ENCODE measurements around the gene OR51A7. TPM values are rescaled to one million over a fixed set of nuclear protein-coding genes. Genes with fewer than 3 reads are reported as not detected.
"Not testable (repeated sequence)": the region's sequence is repeated elsewhere in the genome, so short reads cannot be mapped to it uniquely, and the experiment has no call there.

The OR51A7 gene
- polyA plus RNA-seq, 6 donors from 2014 or later: not detected

GRCh38 chr11:4916581-4916980, 13.0 kb downstream of the OR51A7 start:
- DNase-seq (no peak), ATAC-seq (ENCODE audit: low read depth in 2 of 2) (no peak)
- peaks cover 0 to 7% (median 0%) of the 10 kb centered on the region in 3 donors for H3K4me1 Mint-ChIP-seq
- no peak overlapping the region for H3K4me3 Mint-ChIP-seq
- no peaks in the 10 kb centered on the region for H3K36me3 Mint-ChIP-seq
- H3K9me3 Mint-ChIP-seq: peaks cover 0 to 3% (median 0%) of the 10 kb centered on the region in 7 donors
- H3K27ac Mint-ChIP-seq: no peak overlapping the region
- H3K27me3 Mint-ChIP-seq: peaks cover 0 to 15% (median 10%) of the 10 kb centered on the region in 3 donors

- Mint-ChIP-seq H3K27me3 (peaks cover 4 to 19% (median 12%) of the 10 kb centered on the region in 3 donors), H3K9me3 (peaks cover 0 to 3% (median 1%) of the 10 kb centered on the region in 7 donors), H3K4me3 (no peak within 1 kb of the TSS), H3K27ac (peak within 1 kb of the TSS in 1 of 6 donors; percentile 90), H3K4me1 (no peaks in the 10 kb centered on the region), H3K36me3 (no peaks in the 10 kb centered on the region)
- ATAC-seq (ENCODE audit: low read depth in 2 of 2) (no peak), DNase-seq (no peak)
Observed at GRCh38 chr11:4919250-4919649, 15.7 kb downstream of the OR51A7 start, which contains the start of gene OR51G2. Gene OR51G2, minus strand, starts transcription at chr11:4919350. Its CDS starts 3,687 bp downstream, at chr11:4915663.

GRCh38 chr11:4921796-4922195, 18.2 kb downstream of the OR51A7 start:
- DNase-seq (no peak), ATAC-seq (ENCODE audit: low read depth in 2 of 2) (no peak)
- H3K36me3 Mint-ChIP-seq: no peaks in the 10 kb centered on the region
- no peak overlapping the region for H3K27ac Mint-ChIP-seq
- no peaks in the 10 kb centered on the region for H3K4me1 Mint-ChIP-seq
- peaks cover 3 to 10% (median 9%) of the 10 kb centered on the region in 3 donors for H3K27me3 Mint-ChIP-seq
- peaks cover 0 to 3% (median 0%) of the 10 kb centered on the region in 7 donors for H3K9me3 Mint-ChIP-seq
- no peak overlapping the region for H3K4me3 Mint-ChIP-seq

GRCh38 chr11:4922304-4922703, 18.7 kb downstream of the OR51A7 start:
- peaks cover 0 to 3% (median 0%) of the 10 kb centered on the region in 7 donors for H3K9me3 Mint-ChIP-seq
- ATAC-seq (ENCODE audit: low read depth in 2 of 2) (no peak), DNase-seq (no peak)
- no peak overlapping the region for H3K4me3 Mint-ChIP-seq
- peaks cover 7 to 10% (median 9%) of the 10 kb centered on the region in 3 donors for H3K27me3 Mint-ChIP-seq
- no peaks in the 10 kb centered on the region for H3K36me3 Mint-ChIP-seq
- no peaks in the 10 kb centered on the region for H3K4me1 Mint-ChIP-seq
- H3K27ac Mint-ChIP-seq: no peak overlapping the region

- peaks cover 0 to 3% (median 0%) of the 10 kb centered on the region in 7 donors for H3K9me3 Mint-ChIP-seq
- peak within 1 kb of the TSS in 1 of 8 donors; percentile 2 for H3K4me3 Mint-ChIP-seq
- no peaks in the 10 kb centered on the region for H3K36me3 Mint-ChIP-seq
- no peak within 1 kb of the TSS for H3K27ac Mint-ChIP-seq
- no peaks in the 10 kb centered on the region for H3K4me1 Mint-ChIP-seq
- DNase-seq: no peak
- ATAC-seq (ENCODE audit: low read depth in 2 of 2): no peak
- H3K27me3 Mint-ChIP-seq: peaks cover 8 to 10% (median 9%) of the 10 kb centered on the region in 3 donors
Observed at GRCh38 chr11:4924239-4924638, 20.7 kb downstream of the OR51A7 start, which contains the start of gene OR51G1. Gene OR51G1, minus strand, starts transcription at chr11:4924339. Its CDS starts 0 bp downstream, at chr11:4924339.

GRCh38 chr11:4926608-4927007, 23.0 kb downstream of the OR51A7 start:
- Mint-ChIP-seq H3K27ac (no peak overlapping the region), H3K4me3 (no peak overlapping the region), H3K9me3 (peaks cover 0 to 3% (median 1%) of the 10 kb centered on the region in 7 donors), H3K36me3 (no peaks in the 10 kb centered on the region), H3K27me3 (peaks cover 8 to 10% (median 9%) of the 10 kb centered on the region in 3 donors), H3K4me1 (no peaks in the 10 kb centered on the region)
- DNase-seq: no peak
- ATAC-seq (ENCODE audit: low read depth in 2 of 2): no peak

- no peak overlapping the region for H3K4me3 Mint-ChIP-seq
- no peak for DNase-seq
Observed at GRCh38 chr11:4932751-4933150, 29.2 kb downstream of the OR51A7 start.

GRCh38 chr11:4936745-4937144, 33.2 kb downstream of the OR51A7 start:
- ATAC-seq (ENCODE audit: low read depth in 2 of 2) (no peak), DNase-seq (no peak)
- peaks cover 0 to 8% (median 0%) of the 10 kb centered on the region in 7 donors for H3K9me3 Mint-ChIP-seq
- no peaks in the 10 kb centered on the region for H3K36me3 Mint-ChIP-seq
- H3K27me3 Mint-ChIP-seq: peaks cover 7 to 11% (median 10%) of the 10 kb centered on the region in 3 donors
- no peak overlapping the region for H3K27ac Mint-ChIP-seq
- no peaks in the 10 kb centered on the region for H3K4me1 Mint-ChIP-seq
- H3K4me3 Mint-ChIP-seq: no peak overlapping the region

More at GRCh38 chr11:4932751-4933150, 29.2 kb downstream of the OR51A7 start:
- no peak overlapping the region for H3K27ac Mint-ChIP-seq
- H3K27me3 Mint-ChIP-seq: peaks cover 2 to 6% (median 3%) of the 10 kb centered on the region in 3 donors
- H3K4me1 Mint-ChIP-seq: no peaks in the 10 kb centered on the region
- H3K9me3 Mint-ChIP-seq: peaks cover 0 to 7% (median 0%) of the 10 kb centered on the region in 7 donors
- ATAC-seq (ENCODE audit: low read depth in 2 of 2): no peak
- H3K36me3 Mint-ChIP-seq: no peaks in the 10 kb centered on the region

GRCh38 chr11:4947505-4947904, 43.9 kb downstream of the OR51A7 start, which contains the start of gene OR51A4:
Gene OR51A4, minus strand, starts transcription at chr11:4947605. Its CDS starts 505 bp downstream, at chr11:4947100.
- Mint-ChIP-seq H3K27me3 (no peaks in the 10 kb centered on the region), H3K9me3 (peaks cover 0 to 2% (median 0%) of the 10 kb centered on the region in 7 donors), H3K27ac (no peak within 1 kb of the TSS), H3K4me3 (no peak within 1 kb of the TSS), H3K4me1 (no peaks in the 10 kb centered on the region), H3K36me3 (no peaks in the 10 kb centered on the region)
- DNase-seq (no peak), ATAC-seq (ENCODE audit: low read depth in 2 of 2) (no peak)

- not testable (repeated sequence) for H3K4me3 Mint-ChIP-seq; DNase-seq; H3K4me1 Mint-ChIP-seq; H3K9me3 Mint-ChIP-seq; H3K27ac Mint-ChIP-seq; ATAC-seq (ENCODE audit: low read depth in 2 of 2); H3K27me3 Mint-ChIP-seq; H3K36me3 Mint-ChIP-seq
Observed at GRCh38 chr11:4955613-4956012, 52.0 kb downstream of the OR51A7 start, which contains the start of gene OR51A2. Gene OR51A2, minus strand, starts transcription at chr11:4955713. Its CDS starts 0 bp downstream, at chr11:4955713.

- Mint-ChIP-seq H3K4me1 (no peaks in the 10 kb centered on the region), H3K9me3 (peaks cover 0 to 3% (median 0%) of the 10 kb centered on the region in 7 donors), H3K27me3 (peaks cover 0 to 7% (median 0%) of the 10 kb centered on the region in 3 donors), H3K36me3 (no peaks in the 10 kb centered on the region), H3K4me3 (peak overlapping the region in 1 of 8 donors; percentile 67), H3K27ac (no peak overlapping the region)
- no peak for ATAC-seq (ENCODE audit: low read depth in 2 of 2)
- no peak for DNase-seq
Observed at GRCh38 chr11:4957396-4957795, 53.8 kb downstream of the OR51A7 start.

Other genes starting within 250 kb of the OR51A7 start
- gene OR51E2, start 205.9 kb upstream of the OR51A7 start, polyA plus RNA-seq (ENCODE audit: low read depth in 6 of 6): not detected
- gene MMP26, start 199.0 kb upstream of the OR51A7 start, polyA plus RNA-seq (ENCODE audit: low read depth in 6 of 6): not detected
- gene OR51F1, start 133.8 kb upstream of the OR51A7 start, polyA plus RNA-seq (ENCODE audit: low read depth in 6 of 6): not detected
- gene OR52R1, start 99.4 kb upstream of the OR51A7 start, polyA plus RNA-seq (ENCODE audit: low read depth in 6 of 6): not detected
- gene OR51F2, start 82.5 kb upstream of the OR51A7 start, polyA plus RNA-seq (ENCODE audit: low read depth in 6 of 6): not detected
- gene OR51S1, start 54.6 kb upstream of the OR51A7 start, polyA plus RNA-seq (ENCODE audit: low read depth in 6 of 6): not detected
- gene OR51T1, start 21.9 kb upstream of the OR51A7 start, polyA plus RNA-seq (ENCODE audit: low read depth in 6 of 6): not detected
- not detected for gene OR51G2, start 15.6 kb downstream of the OR51A7 start, polyA plus RNA-seq (ENCODE audit: low read depth in 6 of 6)
- not detected for gene OR51G1, start 20.6 kb downstream of the OR51A7 start, polyA plus RNA-seq (ENCODE audit: low read depth in 6 of 6)
- gene OR51A4, start 43.8 kb downstream of the OR51A7 start, polyA plus RNA-seq (ENCODE audit: low read depth in 6 of 6): not detected
- gene OR51A2, start 51.9 kb downstream of the OR51A7 start, polyA plus RNA-seq (ENCODE audit: low read depth in 6 of 6): not detected
- not detected for gene OR51L1, start 91.1 kb downstream of the OR51A7 start, polyA plus RNA-seq (ENCODE audit: low read depth in 6 of 6)
- gene OR52J3, start 142.7 kb downstream of the OR51A7 start, polyA plus RNA-seq (ENCODE audit: low read depth in 6 of 6): not detected
- not detected for gene OR52E2, start 155.8 kb downstream of the OR51A7 start, polyA plus RNA-seq (ENCODE audit: low read depth in 6 of 6)
- not detected for gene OR52E1, start 165.8 kb downstream of the OR51A7 start, polyA plus RNA-seq (ENCODE audit: low read depth in 6 of 6)
- gene OR52A5, start 234.6 kb downstream of the OR51A7 start, polyA plus RNA-seq (ENCODE audit: low read depth in 6 of 6): not detected